Ovary (tissue), 3 donors: ENCODE measurements around the gene TYW1B.
"Not testable (repeated sequence)": the region's sequence is repeated elsewhere in the genome, so short reads cannot be mapped to it uniquely, and the experiment has no call there.

Source experiments
- CTCF ChIP-seq, 3 donors: fragments of 450-650 bp in 2 of 3; fragments of 200-600 bp in 1 of 3; IDR thresholded peaks; one replicate each; pipeline versions ENCODE4 v1.5.1 to v1.8.0; 2016 to 2022; ENCODE audit warnings: antibody characterized with exemption in 3 of 3, mild to moderate bottlenecking in 1 of 3
- EP300 ChIP-seq: sonication (generic); formaldehyde crosslinking; IDR thresholded peaks from one replicate; pipeline ENCODE4 v1.6.1; 2017; ENCODE audit warnings: antibody characterized with exemption
- POLR2A ChIP-seq: fragments of 450-650 bp; IDR thresholded peaks from one replicate; pipeline ENCODE4 v1.6.1; 2017; ENCODE audit warnings: antibody characterized with exemption, mild to moderate bottlenecking, moderate library complexity
- donor health status: DM: no; HTN: no; CAD: no.

- not testable (repeated sequence) for TF ChIP-seq CTCF (IDR thresholded peaks at IDR 0.05); EP300; POLR2A
These were observed 192.6 kb downstream of the TYW1B start for GRCh38 chr7:72635273-72635908.
